ENCODE results near the gene RTF2.

Gene RTF2

GRCh38 chr20:56504373-56505005, 36.1 kb downstream of the RTF2 start:
- Histone ChIP-seq H3K27ac (no peak overlapping the region), H3K4me3 (ENCODE audit: low read depth, low read length) (no peak overlapping the region), H3K27me3 (replicated peaks) (no peaks in the 10 kb centered on the region), H3K36me3 (replicated peaks) (no peaks in the 10 kb centered on the region)
- DNase-seq, result no peak
- peak; percentile 78 for TF ChIP-seq CTCF (IDR thresholded peaks at IDR 0.05; ENCODE audit: low read depth, low read length, missing control alignments)
- in situ Hi-C loops (cut with HindIII; ENCODE audit: low pct_ligation_motif_present, low sequenced_read_pairs), result no loop called here

- in situ Hi-C loops (cut with HindIII; ENCODE audit: low pct_ligation_motif_present, low sequenced_read_pairs), result no loop called here
- Histone ChIP-seq H3K27me3 (replicated peaks) (no peaks in the 10 kb centered on the region), H3K4me3 (ENCODE audit: low read depth, low read length) (no peak overlapping the region), H3K36me3 (replicated peaks) (no peaks in the 10 kb centered on the region), H3K27ac (no peak overlapping the region)
- peak; percentile 35 for DNase-seq
- no peak for TF ChIP-seq CTCF (IDR thresholded peaks at IDR 0.05; ENCODE audit: low read depth, low read length, missing control alignments)
Measured at GRCh38 chr20:56506103-56506502, 37.7 kb downstream of the RTF2 start.

- H3K27ac ChIP-seq, result no peak overlapping the region
- in situ Hi-C loops (cut with HindIII; ENCODE audit: low pct_ligation_motif_present, low sequenced_read_pairs), result no loop called here
- no peak for DNase-seq
- no peak overlapping the region for H3K4me3 ChIP-seq (ENCODE audit: low read depth, low read length)
- no peak for TF ChIP-seq CTCF (IDR thresholded peaks at IDR 0.05; ENCODE audit: low read depth, low read length, missing control alignments)
- H3K27me3 ChIP-seq (replicated peaks), result no peaks in the 10 kb centered on the region
- peaks cover 13% of the 10 kb centered on the region for H3K36me3 ChIP-seq (replicated peaks)
Measured at GRCh38 chr20:56511926-56512325, 43.5 kb downstream of the RTF2 start.

- Histone ChIP-seq H3K4me3 (ENCODE audit: low read depth, low read length) (no peak overlapping the region), H3K36me3 (replicated peaks) (peaks cover 29% of the 10 kb centered on the region), H3K27ac (no peak overlapping the region), H3K27me3 (replicated peaks) (no peaks in the 10 kb centered on the region)
- in situ Hi-C loops (cut with HindIII; ENCODE audit: low pct_ligation_motif_present, low sequenced_read_pairs), result no loop called here
- no peak for DNase-seq
- TF ChIP-seq CTCF (IDR thresholded peaks at IDR 0.05; ENCODE audit: low read depth, low read length, missing control alignments), result no peak
Measured at GRCh38 chr20:56513161-56514150, 45.0 kb downstream of the RTF2 start.

- Histone ChIP-seq H3K36me3 (replicated peaks) (peaks cover 43% of the 10 kb centered on the region), H3K4me3 (ENCODE audit: low read depth, low read length) (no peak overlapping the region), H3K27ac (no peak overlapping the region), H3K27me3 (replicated peaks) (no peaks in the 10 kb centered on the region)
- no peak for DNase-seq
- in situ Hi-C loops (cut with HindIII; ENCODE audit: low pct_ligation_motif_present, low sequenced_read_pairs), result no loop called here
- TF ChIP-seq CTCF (IDR thresholded peaks at IDR 0.05; ENCODE audit: low read depth, low read length, missing control alignments), result no peak
Measured at GRCh38 chr20:56516631-56517030, 48.2 kb downstream of the RTF2 start.

All from brain microvascular endothelial cell (primary cell).